Measurements from ENCODE around the gene TMEM86B.

The TMEM86B gene

DNA sequence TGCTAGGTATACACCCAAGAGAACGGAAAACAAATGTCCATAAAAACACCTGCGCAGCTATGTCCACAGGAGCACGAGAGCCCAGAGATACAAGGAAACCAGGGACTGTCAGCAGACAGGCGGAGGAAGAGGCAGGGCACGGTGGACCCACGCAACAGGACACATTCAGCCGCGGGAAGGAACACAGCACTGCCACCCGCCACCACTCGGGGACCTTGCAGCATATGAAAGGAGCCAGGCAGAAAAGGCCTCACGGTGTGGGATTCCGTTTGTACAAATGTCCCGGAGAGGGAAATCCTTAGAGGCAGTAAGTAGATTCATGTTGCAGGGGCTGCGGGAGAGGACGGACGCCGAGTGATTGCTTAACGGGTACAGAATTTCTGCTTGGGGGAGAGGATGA is 43.6 kb upstream of the TMEM86B start:
- H3K36me3 ChIP-seq (ENCODE audit: control insufficient read depth, insufficient read depth, low read length), result peaks cover 2% of the 10 kb centered on the region
- TF ChIP-seq, protein P1, sequence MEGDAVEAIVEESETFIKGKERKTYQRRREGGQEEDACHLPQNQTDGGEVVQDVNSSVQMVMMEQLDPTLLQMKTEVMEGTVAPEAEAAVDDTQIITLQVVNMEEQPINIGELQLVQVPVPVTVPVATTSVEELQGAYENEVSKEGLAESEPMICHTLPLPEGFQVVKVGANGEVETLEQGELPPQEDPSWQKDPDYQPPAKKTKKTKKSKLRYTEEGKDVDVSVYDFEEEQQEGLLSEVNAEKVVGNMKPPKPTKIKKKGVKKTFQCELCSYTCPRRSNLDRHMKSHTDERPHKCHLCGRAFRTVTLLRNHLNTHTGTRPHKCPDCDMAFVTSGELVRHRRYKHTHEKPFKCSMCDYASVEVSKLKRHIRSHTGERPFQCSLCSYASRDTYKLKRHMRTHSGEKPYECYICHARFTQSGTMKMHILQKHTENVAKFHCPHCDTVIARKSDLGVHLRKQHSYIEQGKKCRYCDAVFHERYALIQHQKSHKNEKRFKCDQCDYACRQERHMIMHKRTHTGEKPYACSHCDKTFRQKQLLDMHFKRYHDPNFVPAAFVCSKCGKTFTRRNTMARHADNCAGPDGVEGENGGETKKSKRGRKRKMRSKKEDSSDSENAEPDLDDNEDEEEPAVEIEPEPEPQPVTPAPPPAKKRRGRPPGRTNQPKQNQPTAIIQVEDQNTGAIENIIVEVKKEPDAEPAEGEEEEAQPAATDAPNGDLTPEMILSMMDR (IDR thresholded peaks at IDR 0.05; ENCODE audit: insufficient read depth, low read length, poor library complexity, severe bottlenecking), result no peak

DNA sequence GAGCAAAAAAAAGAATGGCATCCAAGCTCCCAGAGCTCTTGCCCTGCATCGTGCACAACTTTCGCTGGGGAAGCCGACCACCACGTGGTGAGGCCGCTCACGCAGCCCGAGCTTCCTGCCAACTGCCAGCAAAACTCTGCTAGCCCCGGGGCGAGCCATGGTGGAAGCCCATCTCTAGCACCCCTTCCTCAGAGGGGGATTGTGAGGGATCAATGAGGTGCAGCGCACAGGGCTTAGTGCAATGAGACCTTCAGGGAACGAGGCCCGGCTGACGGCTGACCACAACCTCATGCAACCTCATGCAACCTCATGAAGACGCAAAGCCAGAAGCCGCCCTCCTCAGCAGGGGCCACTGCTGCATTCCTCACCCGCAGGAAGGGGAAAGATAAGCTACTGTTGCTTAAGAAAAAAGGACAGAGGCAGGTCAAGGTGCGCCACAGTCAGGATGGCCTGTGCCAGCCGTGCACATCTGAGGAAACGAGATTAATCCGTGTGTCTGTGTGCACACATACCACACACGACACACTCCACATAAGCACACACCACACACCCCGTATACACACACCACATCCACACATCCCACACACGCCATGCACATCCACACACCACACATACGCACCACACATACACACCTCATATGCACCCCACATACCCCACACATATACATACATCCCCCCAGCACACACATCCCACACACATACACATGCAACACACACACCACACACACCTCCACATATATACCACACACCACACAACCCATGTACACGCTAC is 41.8 kb upstream of the TMEM86B start:
- DNase-seq (ENCODE audit: extremely low read depth, insufficient read length), result no peak
- TF ChIP-seq, protein P1 (IDR thresholded peaks at IDR 0.05; ENCODE audit: insufficient read depth, low read length, poor library complexity, severe bottlenecking), result no peak
- Histone ChIP-seq H3K4me3 (replicated peaks; ENCODE audit: low read depth, low read length) (no peak overlapping the region), H3K36me3 (ENCODE audit: control insufficient read depth, insufficient read depth, low read length) (peaks cover 2% of the 10 kb centered on the region), H3K27me3 (replicated peaks; ENCODE audit: control insufficient read depth, insufficient read depth, low read length) (no peaks in the 10 kb centered on the region)

More for the DNA sequence above, 43.6 kb upstream of the TMEM86B start:
- DNase-seq (ENCODE audit: extremely low read depth, insufficient read length), result no peak
- Histone ChIP-seq H3K4me3 (replicated peaks; ENCODE audit: low read depth, low read length) (no peak overlapping the region), H3K27me3 (replicated peaks; ENCODE audit: control insufficient read depth, insufficient read depth, low read length) (no peaks in the 10 kb centered on the region)

DNA sequence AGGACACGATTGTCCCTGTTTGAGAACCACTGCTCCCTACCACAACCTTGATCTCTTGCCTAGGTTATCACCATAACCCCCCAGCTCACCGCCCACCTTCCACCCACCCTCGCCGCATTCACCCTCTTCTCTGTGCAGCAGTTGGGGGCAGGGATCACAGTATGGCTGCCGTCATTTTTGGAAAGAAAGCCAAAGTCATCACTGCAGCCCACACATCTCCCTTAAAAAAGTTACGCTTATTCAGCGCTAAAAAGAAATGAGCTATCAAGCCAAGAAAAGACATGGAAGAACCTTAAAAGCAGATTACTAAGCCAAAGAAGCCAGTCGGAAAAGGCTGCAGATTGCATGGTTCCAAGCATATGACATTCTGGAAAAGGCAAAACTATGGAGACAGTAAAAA is 40.7 kb upstream of the TMEM86B start:
- H3K27me3 ChIP-seq (replicated peaks; ENCODE audit: control insufficient read depth, insufficient read depth, low read length), result no peaks in the 10 kb centered on the region
- H3K36me3 ChIP-seq (ENCODE audit: control insufficient read depth, insufficient read depth, low read length), result peaks cover 2% of the 10 kb centered on the region
- DNase-seq (ENCODE audit: extremely low read depth, insufficient read length), result no peak
- H3K4me3 ChIP-seq (replicated peaks; ENCODE audit: low read depth, low read length), result no peak overlapping the region
- TF ChIP-seq, protein P1 (IDR thresholded peaks at IDR 0.05; ENCODE audit: insufficient read depth, low read length, poor library complexity, severe bottlenecking), result no peak

DNA sequence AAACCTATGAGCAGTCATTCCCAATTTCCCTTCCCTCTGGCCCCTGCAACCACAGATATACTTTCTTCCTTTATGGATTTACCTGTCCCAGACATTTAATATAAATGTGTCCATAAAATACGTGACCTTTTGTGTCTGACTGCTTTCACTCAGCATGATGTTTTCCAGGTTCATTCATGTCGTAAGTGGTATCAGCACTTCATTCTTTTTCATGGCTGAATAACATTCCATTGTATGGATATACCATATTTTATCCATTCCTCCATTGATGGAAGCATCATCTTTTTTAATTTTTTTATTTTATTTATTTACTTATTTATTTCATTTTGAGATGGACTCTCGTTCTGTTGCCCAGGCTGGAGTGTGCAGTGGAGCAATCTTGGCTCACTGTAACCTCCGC is 38.3 kb upstream of the TMEM86B start:
- Histone ChIP-seq H3K36me3 (ENCODE audit: control insufficient read depth, insufficient read depth, low read length) (no peaks in the 10 kb centered on the region; the same call in 1 of the 2 replicates), H3K4me3 (replicated peaks; ENCODE audit: low read depth, low read length) (no peak overlapping the region), H3K27me3 (replicated peaks; ENCODE audit: control insufficient read depth, insufficient read depth, low read length) (no peaks in the 10 kb centered on the region)
- no peak for DNase-seq (ENCODE audit: extremely low read depth, insufficient read length)
- TF ChIP-seq, protein P1 (IDR thresholded peaks at IDR 0.05; ENCODE audit: insufficient read depth, low read length, poor library complexity, severe bottlenecking), result no peak

DNA sequence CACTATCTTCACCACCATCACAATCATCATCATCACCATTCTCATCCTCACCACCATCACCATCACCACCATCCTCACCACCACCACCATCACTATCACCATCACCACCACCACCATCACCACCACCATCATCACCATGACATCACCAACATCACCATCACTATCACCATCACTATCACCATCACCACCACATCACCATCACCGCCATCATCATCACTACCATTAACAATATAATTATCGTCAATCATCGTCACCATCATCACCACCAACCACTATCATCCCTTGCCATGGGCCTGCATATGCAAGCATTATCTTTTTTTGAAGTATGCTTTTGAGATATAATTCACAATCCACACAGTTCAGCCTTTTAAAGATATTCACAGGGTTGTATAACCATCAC is 37.8 kb upstream of the TMEM86B start:
- no peaks in the 10 kb centered on the region for H3K27me3 ChIP-seq (replicated peaks; ENCODE audit: control insufficient read depth, insufficient read depth, low read length)
- TF ChIP-seq, protein P1 (IDR thresholded peaks at IDR 0.05; ENCODE audit: insufficient read depth, low read length, poor library complexity, severe bottlenecking), result no peak
- no peak for DNase-seq (ENCODE audit: extremely low read depth, insufficient read length)
- H3K4me3 ChIP-seq (replicated peaks; ENCODE audit: low read depth, low read length), result no peak overlapping the region
- no peaks in the 10 kb centered on the region; the same call in 1 of the 2 replicates for H3K36me3 ChIP-seq (ENCODE audit: control insufficient read depth, insufficient read depth, low read length)
